AG04449 (cell line): ENCODE results near the gene C5AR2.

Experiments used
- CTCF ChIA-PET: fragments of 350-600 bp; formaldehyde crosslinking; extraction: SDS; loops from one replicate; lab custom pipeline; 2021; ENCODE audit warnings: antibody characterized with exemption; lab: Yijun Ruan, JAX
- POLR2A ChIA-PET: fragments of 400-600, 350-600 bp; formaldehyde crosslinking; extraction: SDS; loops from one replicate; lab custom pipeline; 2020; ENCODE audit warnings: antibody characterized with exemption, inconsistent platforms; lab: Yijun Ruan, JAX
- DNase-seq: peaks from one replicate; pipeline ENCODE4 v3.0.0-alpha.2; 2010; ENCODE audit warnings: low read depth, low spot score
- H3K4me3 ChIP-seq: 2 replicates; pipeline ENCODE4 v1.5.1; 2011; ENCODE audit warnings: low read depth, mild to moderate bottlenecking, control low read depth, low read length
- TF ChIP-seq, protein P1 (sequence below): IDR thresholded peaks from one replicate; pipeline ENCODE4 v1.5.1; 2011; ENCODE audit warnings: mild to moderate bottlenecking, moderate library complexity, low read length, control low read depth, inconsistent platforms; ENCODE audit not compliant: insufficient read depth; ENCODE audit errors: missing control alignments

C5AR2 gene

DNA sequence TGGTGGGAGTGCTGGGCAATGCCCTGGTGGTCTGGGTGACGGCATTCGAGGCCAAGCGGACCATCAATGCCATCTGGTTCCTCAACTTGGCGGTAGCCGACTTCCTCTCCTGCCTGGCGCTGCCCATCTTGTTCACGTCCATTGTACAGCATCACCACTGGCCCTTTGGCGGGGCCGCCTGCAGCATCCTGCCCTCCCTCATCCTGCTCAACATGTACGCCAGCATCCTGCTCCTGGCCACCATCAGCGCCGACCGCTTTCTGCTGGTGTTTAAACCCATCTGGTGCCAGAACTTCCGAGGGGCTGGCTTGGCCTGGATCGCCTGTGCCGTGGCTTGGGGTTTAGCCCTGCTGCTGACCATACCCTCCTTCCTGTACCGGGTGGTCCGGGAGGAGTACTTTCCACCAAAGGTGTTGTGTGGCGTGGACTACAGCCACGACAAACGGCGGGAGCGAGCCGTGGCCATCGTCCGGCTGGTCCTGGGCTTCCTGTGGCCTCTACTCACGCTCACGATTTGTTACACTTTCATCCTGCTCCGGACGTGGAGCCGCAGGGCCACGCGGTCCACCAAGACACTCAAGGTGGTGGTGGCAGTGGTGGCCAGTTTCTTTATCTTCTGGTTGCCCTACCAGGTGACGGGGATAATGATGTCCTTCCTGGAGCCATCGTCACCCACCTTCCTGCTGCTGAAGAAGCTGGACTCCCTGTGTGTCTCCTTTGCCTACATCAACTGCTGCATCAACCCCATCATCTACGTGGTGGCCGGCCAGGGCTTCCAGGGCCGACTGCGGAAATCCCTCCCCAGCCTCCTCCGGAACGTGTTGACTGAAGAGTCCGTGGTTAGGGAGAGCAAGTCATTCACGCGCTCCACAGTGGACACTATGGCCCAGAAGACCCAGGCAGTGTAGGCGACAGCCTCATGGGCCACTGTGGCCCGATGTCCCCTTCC is 11.8 kb upstream of the C5AR2 start:
- POLR2A ChIA-PET = interaction anchor here (0.6 kb wide), 1 partner anchor 19 kb away, joined by 5 read pairs; no protein-coding TSS in a partner anchor

DNA sequence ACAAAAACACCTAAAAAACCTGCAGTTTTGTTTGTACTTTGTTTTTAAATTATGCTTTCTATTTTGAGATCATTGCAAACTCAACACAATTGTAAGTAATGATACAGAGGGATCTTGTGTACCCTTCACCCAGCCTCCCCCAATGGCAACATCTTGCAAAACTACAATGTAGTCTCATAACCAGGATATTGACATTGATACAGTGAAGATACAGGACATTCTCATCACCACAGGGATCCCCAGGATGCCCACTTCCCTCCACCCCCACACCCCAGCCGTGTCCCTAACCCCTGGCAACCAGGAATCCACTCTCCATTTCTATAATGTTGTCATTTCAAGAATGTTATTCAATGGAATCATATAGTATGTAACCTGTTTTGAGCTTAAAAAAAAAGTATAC is 10.3 kb upstream of the C5AR2 start:
- ChIA-PET CTCF (interaction anchor here (0.7 to 4.1 kb wide), 3 partner anchors 16 to 28 kb away, joined by 3 to 19 read pairs (median 5); partner anchors contain the start of gene DHX34), POLR2A (no interaction called here)
- no peak overlapping the region for H3K4me3 ChIP-seq
- TF ChIP-seq, protein P1, sequence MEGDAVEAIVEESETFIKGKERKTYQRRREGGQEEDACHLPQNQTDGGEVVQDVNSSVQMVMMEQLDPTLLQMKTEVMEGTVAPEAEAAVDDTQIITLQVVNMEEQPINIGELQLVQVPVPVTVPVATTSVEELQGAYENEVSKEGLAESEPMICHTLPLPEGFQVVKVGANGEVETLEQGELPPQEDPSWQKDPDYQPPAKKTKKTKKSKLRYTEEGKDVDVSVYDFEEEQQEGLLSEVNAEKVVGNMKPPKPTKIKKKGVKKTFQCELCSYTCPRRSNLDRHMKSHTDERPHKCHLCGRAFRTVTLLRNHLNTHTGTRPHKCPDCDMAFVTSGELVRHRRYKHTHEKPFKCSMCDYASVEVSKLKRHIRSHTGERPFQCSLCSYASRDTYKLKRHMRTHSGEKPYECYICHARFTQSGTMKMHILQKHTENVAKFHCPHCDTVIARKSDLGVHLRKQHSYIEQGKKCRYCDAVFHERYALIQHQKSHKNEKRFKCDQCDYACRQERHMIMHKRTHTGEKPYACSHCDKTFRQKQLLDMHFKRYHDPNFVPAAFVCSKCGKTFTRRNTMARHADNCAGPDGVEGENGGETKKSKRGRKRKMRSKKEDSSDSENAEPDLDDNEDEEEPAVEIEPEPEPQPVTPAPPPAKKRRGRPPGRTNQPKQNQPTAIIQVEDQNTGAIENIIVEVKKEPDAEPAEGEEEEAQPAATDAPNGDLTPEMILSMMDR = no peak
- DNase-seq = no peak

More for the DNA sequence above, 11.8 kb upstream of the C5AR2 start:
- TF ChIP-seq, protein P1 = no peak
- no peak overlapping the region for H3K4me3 ChIP-seq
- no peak for DNase-seq
- CTCF ChIA-PET = interaction anchor here (4.1 kb wide), 1 partner anchor 29 kb away, joined by 19 read pairs; the partner anchor contains the start of gene DHX34

DNA sequence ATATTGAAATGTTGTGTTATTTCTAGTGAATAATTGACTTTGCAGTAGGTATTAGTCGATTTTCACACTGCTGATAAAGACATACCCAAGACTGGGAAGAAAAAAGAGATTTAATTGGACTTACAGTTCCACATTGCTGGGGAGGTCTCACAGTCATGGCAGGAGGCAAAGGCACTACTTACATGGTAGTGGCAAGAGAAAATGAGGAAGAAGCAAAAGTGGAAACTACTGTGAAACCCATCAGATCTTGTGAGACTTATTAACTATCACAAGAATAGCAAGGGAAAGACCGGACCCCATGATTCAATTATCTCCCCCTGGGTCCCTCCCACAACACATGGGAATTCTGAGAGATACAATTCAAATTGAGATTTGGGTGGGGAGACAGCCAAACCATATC is 9.9 kb upstream of the C5AR2 start:
- H3K4me3 ChIP-seq = no peak overlapping the region
- DNase-seq = no peak
- ChIA-PET CTCF (interaction anchor here (0.7 to 4.1 kb wide), 2 partner anchors 27 to 29 kb away, joined by 3 to 19 read pairs; partner anchors contain the start of gene DHX34), POLR2A (no interaction called here)
- TF ChIP-seq, protein P1 = no peak

DNA sequence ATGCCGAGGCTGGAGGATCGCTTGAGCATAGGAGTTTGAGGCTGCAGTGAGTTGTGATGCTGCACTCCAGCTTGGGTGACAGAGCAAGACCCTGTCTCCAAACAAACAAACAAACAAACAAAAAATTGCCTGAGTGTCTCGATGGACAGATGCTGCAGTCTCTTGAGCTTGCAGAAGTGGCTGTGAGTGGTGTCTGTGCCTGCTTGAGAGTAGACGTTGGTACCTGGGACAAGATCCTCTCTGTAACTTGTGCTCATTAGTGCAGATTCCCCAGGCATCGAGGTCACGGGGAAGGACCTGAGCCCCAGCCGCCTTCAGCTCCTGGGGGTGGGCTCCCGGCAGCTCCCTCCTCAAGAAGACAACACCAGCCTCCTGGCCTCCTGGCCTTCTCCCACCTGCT is 8.6 kb upstream of the C5AR2 start:
- ChIA-PET POLR2A (no interaction called here), CTCF (interaction anchor here (2.3 to 4.1 kb wide), 3 partner anchors 11 to 26 kb away, joined by 8 to 19 read pairs (median 11); partner anchors contain the start of gene DHX34)
- TF ChIP-seq, protein P1 = no peak
- H3K4me3 ChIP-seq = no peak overlapping the region
- no peak for DNase-seq

DNA sequence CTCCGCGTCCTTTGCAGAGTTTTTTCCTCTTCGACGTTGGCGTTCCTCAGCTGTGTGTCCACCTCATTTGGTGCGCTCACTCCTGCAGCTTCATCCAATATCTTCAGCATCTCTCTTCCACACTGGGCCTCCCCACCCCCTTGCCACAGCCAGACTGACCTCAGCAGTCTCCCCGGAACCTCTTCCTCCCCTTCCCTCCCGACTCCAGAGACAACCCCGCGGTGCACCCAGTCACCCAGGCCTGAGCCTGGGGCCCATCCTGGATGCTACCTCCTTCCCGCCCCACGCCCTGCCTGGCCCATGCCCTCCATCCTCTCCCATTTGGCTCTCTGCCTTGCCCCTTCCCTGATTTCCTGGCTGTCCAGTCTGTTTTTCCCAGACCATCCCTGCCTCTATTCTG is 8.1 kb upstream of the C5AR2 start:
- DNase-seq = no peak
- ChIA-PET POLR2A (no interaction called here), CTCF (interaction anchor here (2.3 to 4.1 kb wide), 3 partner anchors 10 to 25 kb away, joined by 8 to 19 read pairs (median 11); partner anchors contain the start of gene DHX34)
- H3K4me3 ChIP-seq = no peak overlapping the region
- TF ChIP-seq, protein P1 = no peak

DNA sequence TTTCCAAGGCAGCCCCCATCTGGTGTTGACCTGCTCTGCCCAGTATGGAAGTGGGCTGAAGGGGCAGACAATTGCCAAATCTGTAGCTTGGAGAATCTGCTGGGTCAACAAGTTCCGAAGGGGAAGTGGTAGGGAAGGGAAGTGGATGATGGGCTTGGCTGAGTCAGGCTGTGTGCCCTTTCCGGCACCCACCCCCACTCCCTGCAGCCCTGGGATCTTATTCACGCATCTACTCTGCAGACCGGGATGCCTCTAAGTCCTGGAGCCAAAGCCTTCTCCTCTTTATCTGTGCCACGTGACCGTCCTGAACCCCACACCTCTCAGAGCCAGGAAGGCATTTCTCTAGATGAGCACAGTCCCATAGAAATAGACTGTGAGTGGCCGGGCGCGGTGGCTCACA is 7.5 kb upstream of the C5AR2 start:
- ChIA-PET CTCF (interaction anchor here (2.3 to 4.1 kb wide), 3 partner anchors 10 to 24 kb away, joined by 8 to 19 read pairs (median 11); partner anchors contain the start of gene DHX34), POLR2A (no interaction called here)
- no peak overlapping the region for H3K4me3 ChIP-seq
- TF ChIP-seq, protein P1 = no peak
- no peak for DNase-seq
